HG03103 (cell line): ENCODE measurements around the gene SUPT4H1.

ENCODE experiments used
- ATAC-seq: cut with Tn5 transposase; IDR thresholded peaks from one replicate; pipeline ENCODE4 v1.9.1; 2021; ENCODE audit warnings: low read depth; ENCODE audit not compliant: unreplicated experiment

The SUPT4H1 gene

GRCh38 chr17:58381124-58382035, 29.4 kb upstream of the SUPT4H1 start:
- no peak for ATAC-seq

GRCh38 chr17:58380207-58381123, 28.5 kb upstream of the SUPT4H1 start:
- no peak for ATAC-seq

- ATAC-seq, result no peak
These were observed 27.5 kb upstream of the SUPT4H1 start for GRCh38 chr17:58379511-58379824.

GRCh38 chr17:58378733-58379510, 26.9 kb upstream of the SUPT4H1 start:
- ATAC-seq, result no peak

- ATAC-seq, result no peak
These were observed 25.7 kb upstream of the SUPT4H1 start for GRCh38 chr17:58377661-58378060.

GRCh38 chr17:58377093-58377601, 25.1 kb upstream of the SUPT4H1 start:
- ATAC-seq, result no peak

GRCh38 chr17:58376472-58377000, 24.5 kb upstream of the SUPT4H1 start:
- no peak for ATAC-seq

GRCh38 chr17:58375811-58376210, 23.8 kb upstream of the SUPT4H1 start:
- ATAC-seq, result no peak

- ATAC-seq, result no peak
These were observed 23.3 kb upstream of the SUPT4H1 start for GRCh38 chr17:58375256-58375655.

- ATAC-seq, result no peak
These were observed 21.9 kb upstream of the SUPT4H1 start for GRCh38 chr17:58373923-58374322.

GRCh38 chr17:58373003-58373402, 21.0 kb upstream of the SUPT4H1 start:
- ATAC-seq, result no peak

GRCh38 chr17:58371300-58371950, 19.4 kb upstream of the SUPT4H1 start:
- no peak for ATAC-seq

GRCh38 chr17:58370716-58371115, 18.7 kb upstream of the SUPT4H1 start:
- no peak for ATAC-seq

GRCh38 chr17:58370309-58370708, 18.3 kb upstream of the SUPT4H1 start:
- no peak for ATAC-seq

- no peak for ATAC-seq
These were observed 17.4 kb upstream of the SUPT4H1 start for GRCh38 chr17:58369214-58370031.

- ATAC-seq, result no peak
These were observed 16.8 kb upstream of the SUPT4H1 start for GRCh38 chr17:58368860-58369213.

- no peak for ATAC-seq
These were observed 15.5 kb upstream of the SUPT4H1 start for GRCh38 chr17:58367461-58367860.

GRCh38 chr17:58365980-58366595, 14.1 kb upstream of the SUPT4H1 start:
- ATAC-seq, result no peak
